Endothelial cell of umbilical vein (primary cell): ENCODE measurements around the gene AREG. TPM values are rescaled to one million over a fixed set of nuclear protein-coding genes. Genes with fewer than 3 reads are reported as not detected.

ENCODE experiments used
- BruUV-seq: library from RNA; stranded (reverse); fragments of 400-500 nt; replicated peaks from 2 replicates; lab custom pipeline; 2021; lab: Mats Ljungman, UMichigan
- CTCF ChIA-PET: fragments of 300-600, 350-600 bp; sonication (Branson Sonifier 250); formaldehyde crosslinking; loops from one replicate; lab custom pipeline; 2021; ENCODE audit warnings: antibody characterized with exemption, inconsistent platforms; lab: Charles Lee
- POLR2A ChIA-PET: fragments of 300-600, 350-600 bp; sonication (Branson Sonifier 250); formaldehyde crosslinking; loops from one replicate; lab custom pipeline; 2021; ENCODE audit warnings: antibody characterized with exemption, inconsistent platforms; lab: Charles Lee
- DNase-seq: peaks from one replicate; pipeline ENCODE4 v3.0.0-alpha.2; 2011; ENCODE audit warnings: low read depth, low spot score
- FAIRE-seq: peaks from 2 replicates; lab custom pipeline; 2011; peaks lifted over from hg19 to GRCh38; lab: Jason Lieb, UNC
- H2AFZ ChIP-seq: 2 replicates; pipeline ENCODE4 v1.6.0; 2012; ENCODE audit warnings: low read depth, low read length, control low read depth, inconsistent platforms
- H3K27ac ChIP-seq: 2 replicates; pipeline ENCODE4 v1.5.1; 2011; ENCODE audit warnings: low read depth, mild to moderate bottlenecking, control low read depth, low read length, moderate library complexity; ENCODE audit not compliant: insufficient read depth
- H3K27me3 ChIP-seq, 2 experiments: 2 replicates each; pipeline versions ENCODE4 v1.6.0 to v1.6.1; 2011; ENCODE audit warnings: low read length in 2 of 2, mixed read lengths in 1 of 2; ENCODE audit not compliant: control insufficient read depth in 2 of 2, insufficient read depth in 2 of 2
- H3K36me3 ChIP-seq, 2 experiments: 2 replicates in 1 of 2; 3 replicates in 1 of 2; pipeline ENCODE4 v1.5.1; 2011; ENCODE audit warnings: low read length in 2 of 2, mild to moderate bottlenecking in 1 of 2, moderate library complexity in 1 of 2; ENCODE audit not compliant: control insufficient read depth in 2 of 2, insufficient read depth in 2 of 2; ENCODE audit errors: extremely low read depth in 1 of 2
- H3K4me1 ChIP-seq: 3 replicates; pipeline ENCODE4 v1.5.1; 2011; ENCODE audit warnings: mild to moderate bottlenecking, low read length; ENCODE audit not compliant: control insufficient read depth, insufficient read depth; ENCODE audit errors: extremely low read depth
- H3K4me2 ChIP-seq: 2 replicates; pipeline ENCODE4 v1.6.1; 2011; ENCODE audit warnings: low read length, control low read depth, mixed read lengths; ENCODE audit not compliant: insufficient read depth
- H3K4me3 ChIP-seq, 3 experiments: fragments of 200-600 bp in 1 of 3; sonication (generic), shearing (Covaris generic) in 1 of 3; replicated peaks in 1 of 3; 2 replicates each; pipeline ENCODE4 v1.5.1; 2011 to 2016; ENCODE audit warnings: control low read depth in 3 of 3, low read length in 3 of 3, mild to moderate bottlenecking in 2 of 3, inconsistent platforms in 1 of 3, low read depth in 1 of 3, moderate library complexity in 1 of 3; ENCODE audit not compliant: insufficient read depth in 1 of 3
- H3K79me2 ChIP-seq: 2 replicates; pipeline ENCODE4 v1.6.0; 2012; ENCODE audit warnings: low read length, inconsistent platforms; ENCODE audit not compliant: control insufficient read depth, insufficient read depth
- H3K9ac ChIP-seq: replicated peaks from 2 replicates; pipeline ENCODE3; 2011; ENCODE audit warnings: low read length, control low read depth; ENCODE audit not compliant: insufficient read depth; ENCODE audit errors: extremely low read depth
- H3K9me1 ChIP-seq: replicated peaks from 3 replicates; pipeline ENCODE4 v1.6.0; 2011; ENCODE audit warnings: mild to moderate bottlenecking, low read length; ENCODE audit not compliant: control insufficient read depth, insufficient read depth; ENCODE audit errors: extremely low read depth
- H3K9me3 ChIP-seq: replicated peaks from 2 replicates; pipeline ENCODE4 v1.5.1; 2012; ENCODE audit warnings: low read length, inconsistent platforms; ENCODE audit not compliant: control insufficient read depth, insufficient read depth
- H4K20me1 ChIP-seq: replicated peaks from 2 replicates; pipeline ENCODE3; 2011; ENCODE audit warnings: mild to moderate bottlenecking, low read length; ENCODE audit not compliant: control insufficient read depth, insufficient read depth; ENCODE audit errors: extremely low read depth
- CTCF ChIP-seq, 2 donors: IDR thresholded peaks; 1 replicate in 1 of 2; 2 replicates in 1 of 2; pipeline ENCODE4 v1.5.1; 2011; ENCODE audit warnings: low read length in 2 of 2, mild to moderate bottlenecking in 2 of 2, moderate library complexity in 2 of 2, control low read depth in 1 of 2, inconsistent platforms in 1 of 2, low read depth in 1 of 2; ENCODE audit not compliant: insufficient read depth in 1 of 2; ENCODE audit errors: extremely low read depth in 1 of 2
- EZH2 ChIP-seq: IDR thresholded peaks from 2 replicates; pipeline ENCODE4 v1.6.1; 2012; ENCODE audit warnings: borderline replicate concordance, low read depth, mild to moderate bottlenecking, moderate library complexity, low read length, inconsistent platforms; ENCODE audit not compliant: severe bottlenecking
- FOS ChIP-seq: IDR thresholded peaks from 2 replicates; pipeline ENCODE4 v1.6.1; 2011; ENCODE audit warnings: mild to moderate bottlenecking, low read length, moderate library complexity, borderline replicate concordance; ENCODE audit not compliant: insufficient read depth
- GATA2 ChIP-seq: IDR thresholded peaks from 2 replicates; pipeline ENCODE4 v1.7.0; 2011; ENCODE audit warnings: low read depth, mild to moderate bottlenecking, moderate library complexity, mixed read lengths, low read length; ENCODE audit not compliant: insufficient read length, insufficient read depth
- JUN ChIP-seq: IDR thresholded peaks from 2 replicates; pipeline ENCODE4 v1.6.1; 2011; ENCODE audit warnings: borderline replicate concordance, low read depth; ENCODE audit not compliant: insufficient read length, insufficient read depth
- MAX ChIP-seq: IDR thresholded peaks from 2 replicates; pipeline ENCODE4 v1.6.1; 2011; ENCODE audit not compliant: insufficient read depth, insufficient read length
- MYC ChIP-seq: IDR thresholded peaks from one replicate; pipeline ENCODE4 v1.6.1; 2011; ENCODE audit warnings: mild to moderate bottlenecking, low read depth, low read length
- POLR2A ChIP-seq: IDR thresholded peaks from 2 replicates; pipeline ENCODE4 v1.6.1; 2012; ENCODE audit warnings: low read depth, mild to moderate bottlenecking, control low read depth, low read length
- POLR2AphosphoS5 ChIP-seq: IDR thresholded peaks from 2 replicates; pipeline ENCODE4 v1.6.1; 2012; ENCODE audit warnings: low read depth, mild to moderate bottlenecking, control low read depth, low read length, moderate library complexity; ENCODE audit not compliant: insufficient read depth
- dilution Hi-C: fragments of 300-500 bp; cut with MboI; formaldehyde crosslinking; loops from one replicate; pipeline ENCODE4 v1.15.0; 2019; ENCODE audit warnings: low sequenced_read_pairs; ENCODE audit not compliant: extremely low pct_ligation_motif_present
- intact Hi-C: fragments of 100-400 bp; cut with micrococcal nuclease; formaldehyde crosslinking; loops from one replicate; pipeline ENCODE4 v1.10.0; 2022
- polyA plus RNA-seq, 4 experiments: library from polyadenylated mRNA; depleted of rRNA in 3 of 4; stranded (reverse) in 3 of 4; unstranded in 1 of 4; fragments of >200 nt; gene quantifications; 2 replicates each; pipeline versions ENCODE4 v1.2.1 to v1.2.3, GENCODE V29; 2011 to 2012; ENCODE audit warnings: missing spikeins in 1 of 4
- total RNA-seq: library from RNA; stranded (reverse); gene quantifications from 2 replicates; pipeline ENCODE4 v1.2.3, GENCODE V29; 2021

Gene AREG
- total and polyA plus RNA-seq, 2 donors (not counting 3 experiments of a cell fraction or from before 2014, with no cell fraction given), result 0.17 to 0.55 TPM

- H3K4me2 ChIP-seq, result no peak overlapping the region
- TF ChIP-seq POLR2AphosphoS5 (no peak), GATA2 (no peak), MYC (no peak), JUN (no peak), EZH2 (no peak), POLR2A (no peak), MAX (no peak), FOS (no peak), CTCF (IDR thresholded peaks at IDR 0.05; ENCODE audit: extremely low read depth in 1 of 2, insufficient read depth in 1 of 2, low read depth in 1 of 2, low read length in 2 of 2) (no peak)
- ChIA-PET CTCF (no interaction called here), POLR2A (no interaction called here)
- H3K4me1 ChIP-seq, result no peaks in the 10 kb centered on the region
- dilution Hi-C loops, result no loop called here
- no peaks in the 10 kb centered on the region for H3K9me3 ChIP-seq
- DNase-seq (no peak), FAIRE-seq (no peak)
- H3K27ac ChIP-seq, result no peak overlapping the region
- H4K20me1 ChIP-seq, result no peaks in the 10 kb centered on the region
- no peaks in the 10 kb centered on the region for H3K9me1 ChIP-seq
- no peaks in the 10 kb centered on the region for H3K79me2 ChIP-seq
- no TSS peak for BruUV-seq
- H3K4me3 ChIP-seq, result no peak overlapping the region
- no peak overlapping the region for H3K9ac ChIP-seq
- H3K36me3 ChIP-seq, result no peaks in the 10 kb centered on the region
- intact Hi-C loops, result no loop called here
- no peaks in the 10 kb centered on the region for H3K27me3 ChIP-seq
- H2AFZ ChIP-seq, result no peak overlapping the region
Measured at GRCh38 chr4:74408639-74409038, 36.3 kb upstream of the AREG start.
